ENCODE results near the gene NDUFAF4.

- TF ChIP-seq POLR2AphosphoS5 (IDR thresholded peaks at IDR 0.05) (peak in 1 of 4 donors; percentile 4), CTCF (IDR thresholded peaks at IDR 0.05) (no peak), EP300 (IDR thresholded peaks at IDR 0.05) (no peak), POLR2A (IDR thresholded peaks at IDR 0.05) (no peak)
Observed at GRCh38 chr6:96923871-96924493, 26.3 kb upstream of the NDUFAF4 start.

Measured in sigmoid colon (tissue), 4 donors.